ENCODE data around the gene IL18. TPM values are rescaled to one million over a fixed set of nuclear protein-coding genes. Genes with fewer than 3 reads are reported as not detected.

The IL18 gene
- total RNA-seq, 1 experiment from 2014 or later, result 61.6 TPM

- H3F3A ChIP-seq (ENCODE audit: low read length, unreplicated experiment), result no peaks in the 10 kb centered on the region
- no TSS peak for BruUV-seq (replicated peaks)
- ATAC-seq (peak; percentile 56), DNase-seq (no peak)
- H3K9me2 ChIP-seq (replicated peaks; ENCODE audit: low read length), result no peaks in the 10 kb centered on the region
- H3K27ac ChIP-seq (ENCODE audit: low read length), result no peak overlapping the region
- no peaks in the 10 kb centered on the region for H4K20me1 ChIP-seq (ENCODE audit: low read length)
- no peaks in the 10 kb centered on the region for H3K79me2 ChIP-seq (ENCODE audit: low read length)
- no peaks in the 10 kb centered on the region for H3K36me3 ChIP-seq (ENCODE audit: low read depth, low read length)
- no peaks in the 10 kb centered on the region for H3K9me3 ChIP-seq (ENCODE audit: low read length)
- H3K27me3 ChIP-seq (ENCODE audit: low read length), result no peaks in the 10 kb centered on the region
- TF ChIP-seq EZH2 (IDR thresholded peaks at IDR 0.05; ENCODE audit: low read length, unreplicated experiment), result no peak
- TF ChIP-seq EZH2phosphoT487 (IDR thresholded peaks at IDR 0.05; ENCODE audit: borderline replicate concordance, low read length), result no peak
- no peak for TF ChIP-seq CTCF (conservative IDR thresholded peaks at IDR 0.05; ENCODE audit: low read depth, low read length)
- no peak overlapping the region for H3K4me2 ChIP-seq (ENCODE audit: low read length)
- intact Hi-C loops (cut with micrococcal nuclease), result no loop called here
- H3K9ac ChIP-seq (ENCODE audit: low read length), result no peak overlapping the region
- no peak overlapping the region for H2AFZ ChIP-seq (ENCODE audit: low read length)
- POLR2A ChIA-PET (ENCODE audit: unreplicated experiment), result no interaction called here
- peaks cover 23% of the 10 kb centered on the region for H3K4me1 ChIP-seq (ENCODE audit: insufficient read depth, low read length)
- CTCF ChIA-PET, result no interaction called here
- H3K4me3 ChIP-seq (ENCODE audit: low read length), result no peak overlapping the region
Observed at GRCh38 chr11:112212290-112212689, 48.4 kb upstream of the IL18 start.

GRCh38 chr11:112211536-112211935, 47.6 kb upstream of the IL18 start:
- BruUV-seq (replicated peaks), result no TSS peak
- intact Hi-C loops (cut with micrococcal nuclease), result no loop called here
- H3K4me2 ChIP-seq (ENCODE audit: low read length), result no peak overlapping the region
- H3K27ac ChIP-seq (ENCODE audit: low read length), result no peak overlapping the region
- no peaks in the 10 kb centered on the region for H3K36me3 ChIP-seq (ENCODE audit: low read depth, low read length)
- H3K27me3 ChIP-seq (ENCODE audit: low read length), result no peaks in the 10 kb centered on the region
- no peaks in the 10 kb centered on the region for H3K9me2 ChIP-seq (replicated peaks; ENCODE audit: low read length)
- no peak overlapping the region for H2AFZ ChIP-seq (ENCODE audit: low read length)
- peaks cover 19% of the 10 kb centered on the region for H3K4me1 ChIP-seq (ENCODE audit: insufficient read depth, low read length)
- POLR2A ChIA-PET (ENCODE audit: unreplicated experiment), result no interaction called here
- H3K9ac ChIP-seq (ENCODE audit: low read length), result no peak overlapping the region
- TF ChIP-seq CTCF (conservative IDR thresholded peaks at IDR 0.05; ENCODE audit: low read depth, low read length) (no peak), EZH2 (IDR thresholded peaks at IDR 0.05; ENCODE audit: low read length, unreplicated experiment) (no peak), EZH2phosphoT487 (IDR thresholded peaks at IDR 0.05; ENCODE audit: borderline replicate concordance, low read length) (no peak)
- ATAC-seq (no peak), DNase-seq (no peak)
- CTCF ChIA-PET, result no interaction called here
- no peaks in the 10 kb centered on the region for H3K79me2 ChIP-seq (ENCODE audit: low read length)
- no peak overlapping the region for H3K4me3 ChIP-seq (ENCODE audit: low read length)
- H4K20me1 ChIP-seq (ENCODE audit: low read length), result no peaks in the 10 kb centered on the region
- no peaks in the 10 kb centered on the region for H3F3A ChIP-seq (ENCODE audit: low read length, unreplicated experiment)
- 0 out of 2 replicates have a peak, but pooled peaks cover 4% of the 10 kb centered on the region for H3K9me3 ChIP-seq (ENCODE audit: low read length)

GRCh38 chr11:112210890-112211289, 47.0 kb upstream of the IL18 start:
- ChIA-PET CTCF (no interaction called here), POLR2A (ENCODE audit: unreplicated experiment) (no interaction called here)
- Histone ChIP-seq H3K79me2 (ENCODE audit: low read length) (no peaks in the 10 kb centered on the region), H2AFZ (ENCODE audit: low read length) (no peak overlapping the region), H3K36me3 (ENCODE audit: low read depth, low read length) (no peaks in the 10 kb centered on the region), H3K27me3 (ENCODE audit: low read length) (no peaks in the 10 kb centered on the region), H3F3A (ENCODE audit: low read length, unreplicated experiment) (no peaks in the 10 kb centered on the region), H3K9ac (ENCODE audit: low read length) (no peak overlapping the region), H3K4me3 (ENCODE audit: low read length) (no peak overlapping the region), H3K9me3 (ENCODE audit: low read length) (0 out of 2 replicates have a peak, but pooled peaks cover 5% of the 10 kb centered on the region), H3K4me2 (ENCODE audit: low read length) (no peak overlapping the region), H3K27ac (ENCODE audit: low read length) (no peak overlapping the region), H3K9me2 (replicated peaks; ENCODE audit: low read length) (no peaks in the 10 kb centered on the region), H3K4me1 (ENCODE audit: insufficient read depth, low read length) (peaks cover 13% of the 10 kb centered on the region), H4K20me1 (ENCODE audit: low read length) (no peaks in the 10 kb centered on the region)
- BruUV-seq (replicated peaks), result no TSS peak
- TF ChIP-seq EZH2phosphoT487 (IDR thresholded peaks at IDR 0.05; ENCODE audit: borderline replicate concordance, low read length) (no peak), CTCF (conservative IDR thresholded peaks at IDR 0.05; ENCODE audit: low read depth, low read length) (no peak), EZH2 (IDR thresholded peaks at IDR 0.05; ENCODE audit: low read length, unreplicated experiment) (no peak)
- intact Hi-C loops (cut with micrococcal nuclease), result no loop called here
- DNase-seq (no peak), ATAC-seq (no peak)
